Progenitor cell of endocrine pancreas (in vitro differentiated cells): ENCODE measurements around the gene ASCC1. TPM values are rescaled to one million over a fixed set of nuclear protein-coding genes. Genes with fewer than 3 reads are reported as not detected.

ENCODE experiments used
- DNase-seq: peaks from one replicate; pipeline ENCODE4 v3.0.0; 2021; ENCODE audit warnings: low spot score; ENCODE audit not compliant: unreplicated experiment
- H3K27ac Mint-ChIP-seq: 2 replicates; pipeline ENCODE4 v1.8.0; 2021; ENCODE audit warnings: mild to moderate bottlenecking, moderate library complexity, mixed read lengths
- H3K27me3 Mint-ChIP-seq: 2 replicates; pipeline ENCODE4 v1.8.0; 2021; ENCODE audit warnings: mixed read lengths
- H3K36me3 Mint-ChIP-seq: 2 replicates; pipeline ENCODE4 v1.8.0; 2022; ENCODE audit warnings: mixed read lengths; ENCODE audit not compliant: insufficient read depth
- H3K4me1 Mint-ChIP-seq: 2 replicates; pipeline ENCODE4 v1.8.0; 2021; ENCODE audit warnings: low read depth, mixed read lengths
- H3K4me3 Mint-ChIP-seq: 2 replicates; pipeline ENCODE4 v1.8.0; 2021; ENCODE audit warnings: low read depth, mild to moderate bottlenecking, moderate library complexity, mixed read lengths
- H3K9me3 Mint-ChIP-seq: 2 replicates; pipeline ENCODE4 v1.8.0; 2021; ENCODE audit warnings: low read depth, mixed read lengths
- total RNA-seq: library from RNA; stranded (reverse); gene quantifications from 2 replicates; pipeline ENCODE4 v1.2.1, GENCODE V29; 2021
- TF ChIP-seq, protein P1 (sequence below): fragments of 200-600 bp; sonication (generic); IDR thresholded peaks from one replicate; pipeline ENCODE4 v1.5.0; 2021; ENCODE audit warnings: antibody characterized with exemption, mild to moderate bottlenecking; ENCODE audit not compliant: unreplicated experiment

The ASCC1 gene
- total RNA-seq, 1 donor from 2014 or later: 42.2 TPM

DNA sequence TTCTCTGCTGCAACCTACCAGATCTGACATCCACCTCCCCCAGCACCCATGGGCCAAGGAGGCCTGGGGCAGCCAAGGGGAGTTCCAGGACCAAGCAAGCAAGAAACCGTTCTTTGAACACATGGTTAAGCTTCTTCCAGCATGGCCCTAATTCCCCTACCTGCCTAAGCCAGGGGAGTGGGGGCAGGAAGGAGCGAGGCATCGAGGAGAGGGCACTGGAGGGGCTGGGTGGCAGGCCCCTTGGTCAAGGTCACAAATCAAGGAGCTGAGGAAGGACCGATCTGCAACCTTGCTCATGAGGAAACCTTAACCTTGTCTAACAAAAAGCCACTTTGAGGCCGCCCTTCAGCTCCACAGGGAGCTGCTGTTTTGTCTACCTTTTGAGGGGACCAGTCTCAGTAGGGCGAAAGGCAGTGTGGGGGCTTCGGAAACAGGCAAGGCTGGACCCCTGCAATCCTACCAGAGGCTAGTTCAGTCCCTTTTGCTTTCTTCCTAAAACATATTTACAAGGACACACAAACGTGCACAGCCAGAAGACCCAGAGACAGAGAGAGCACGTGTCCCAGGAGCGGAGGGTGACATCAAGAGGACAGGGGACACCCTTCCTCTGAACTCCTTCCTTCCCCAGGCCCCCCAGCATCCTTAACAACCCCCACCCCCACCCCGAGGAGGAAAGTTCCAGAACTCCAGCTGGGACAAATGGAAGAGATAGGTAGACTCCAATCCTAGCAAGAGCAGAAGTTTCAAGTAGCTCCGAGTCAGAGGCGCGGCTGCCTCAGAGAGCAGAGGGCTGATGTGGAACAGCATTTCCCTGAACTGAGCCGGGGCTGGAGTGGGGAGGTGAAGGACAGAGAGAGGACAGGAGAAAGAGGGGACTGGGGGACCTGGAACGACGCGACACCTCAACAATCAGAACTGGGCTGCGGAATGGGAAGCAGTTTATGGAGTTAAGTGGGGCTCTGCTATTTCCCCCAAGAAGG, 155.9 kb downstream of the ASCC1 start:
- H3K4me1 Mint-ChIP-seq: peaks cover 9% of the 10 kb centered on the region
- peak overlapping the region; percentile 37 for H3K27ac Mint-ChIP-seq
- H3K9me3 Mint-ChIP-seq: no peaks in the 10 kb centered on the region
- no peaks in the 10 kb centered on the region for H3K27me3 Mint-ChIP-seq
- H3K36me3 Mint-ChIP-seq: peaks cover 2% of the 10 kb centered on the region
- no peak for DNase-seq
- H3K4me3 Mint-ChIP-seq: no peak overlapping the region
- TF ChIP-seq, protein P1, sequence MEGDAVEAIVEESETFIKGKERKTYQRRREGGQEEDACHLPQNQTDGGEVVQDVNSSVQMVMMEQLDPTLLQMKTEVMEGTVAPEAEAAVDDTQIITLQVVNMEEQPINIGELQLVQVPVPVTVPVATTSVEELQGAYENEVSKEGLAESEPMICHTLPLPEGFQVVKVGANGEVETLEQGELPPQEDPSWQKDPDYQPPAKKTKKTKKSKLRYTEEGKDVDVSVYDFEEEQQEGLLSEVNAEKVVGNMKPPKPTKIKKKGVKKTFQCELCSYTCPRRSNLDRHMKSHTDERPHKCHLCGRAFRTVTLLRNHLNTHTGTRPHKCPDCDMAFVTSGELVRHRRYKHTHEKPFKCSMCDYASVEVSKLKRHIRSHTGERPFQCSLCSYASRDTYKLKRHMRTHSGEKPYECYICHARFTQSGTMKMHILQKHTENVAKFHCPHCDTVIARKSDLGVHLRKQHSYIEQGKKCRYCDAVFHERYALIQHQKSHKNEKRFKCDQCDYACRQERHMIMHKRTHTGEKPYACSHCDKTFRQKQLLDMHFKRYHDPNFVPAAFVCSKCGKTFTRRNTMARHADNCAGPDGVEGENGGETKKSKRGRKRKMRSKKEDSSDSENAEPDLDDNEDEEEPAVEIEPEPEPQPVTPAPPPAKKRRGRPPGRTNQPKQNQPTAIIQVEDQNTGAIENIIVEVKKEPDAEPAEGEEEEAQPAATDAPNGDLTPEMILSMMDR: no peak

DNA sequence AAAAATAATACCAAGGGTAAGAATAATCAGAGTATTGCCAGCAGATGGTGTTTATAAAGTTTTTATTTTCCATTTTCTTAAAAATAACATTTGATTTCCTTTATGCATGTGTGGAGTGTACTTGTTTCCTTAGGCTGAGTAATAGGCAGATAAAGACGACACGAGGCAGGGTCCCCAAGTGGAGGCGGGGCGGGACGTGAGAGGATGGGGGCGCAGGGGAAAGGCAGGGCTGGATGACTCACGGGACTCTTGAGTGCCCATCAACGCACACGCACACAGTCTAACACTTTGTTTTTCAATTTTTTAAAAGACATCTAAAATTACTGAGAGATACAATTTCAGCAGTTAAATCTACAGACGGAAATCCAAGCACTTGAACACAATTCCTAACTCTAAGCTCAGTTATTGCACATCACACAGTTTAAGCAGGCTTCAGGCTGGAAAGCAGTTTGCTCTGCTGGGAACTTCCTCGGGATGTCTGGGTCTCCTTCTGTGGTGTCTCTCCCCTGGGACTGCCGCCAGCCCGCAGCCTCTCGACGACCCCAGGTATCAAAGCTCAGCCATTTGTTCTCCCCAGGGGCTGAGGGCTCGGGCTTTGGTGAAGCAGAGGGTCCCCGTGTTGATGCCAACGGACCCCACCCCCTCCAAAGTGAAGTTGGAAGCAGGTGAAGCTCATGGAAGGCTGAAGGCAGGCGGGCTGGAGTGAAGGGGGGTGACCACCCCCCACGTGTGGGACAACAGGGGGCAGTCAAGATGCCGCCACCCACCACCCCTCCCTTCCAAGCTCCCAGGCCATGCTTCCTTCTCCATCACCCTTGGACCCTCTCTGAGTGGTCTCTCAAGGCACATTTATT, 156.9 kb downstream of the ASCC1 start:
- Mint-ChIP-seq H3K27me3 (no peaks in the 10 kb centered on the region), H3K9me3 (no peaks in the 10 kb centered on the region), H3K4me3 (no peak overlapping the region), H3K4me1 (peaks cover 9% of the 10 kb centered on the region), H3K27ac (no peak overlapping the region), H3K36me3 (no peaks in the 10 kb centered on the region)
- TF ChIP-seq, protein P1: no peak
- no peak for DNase-seq

DNA sequence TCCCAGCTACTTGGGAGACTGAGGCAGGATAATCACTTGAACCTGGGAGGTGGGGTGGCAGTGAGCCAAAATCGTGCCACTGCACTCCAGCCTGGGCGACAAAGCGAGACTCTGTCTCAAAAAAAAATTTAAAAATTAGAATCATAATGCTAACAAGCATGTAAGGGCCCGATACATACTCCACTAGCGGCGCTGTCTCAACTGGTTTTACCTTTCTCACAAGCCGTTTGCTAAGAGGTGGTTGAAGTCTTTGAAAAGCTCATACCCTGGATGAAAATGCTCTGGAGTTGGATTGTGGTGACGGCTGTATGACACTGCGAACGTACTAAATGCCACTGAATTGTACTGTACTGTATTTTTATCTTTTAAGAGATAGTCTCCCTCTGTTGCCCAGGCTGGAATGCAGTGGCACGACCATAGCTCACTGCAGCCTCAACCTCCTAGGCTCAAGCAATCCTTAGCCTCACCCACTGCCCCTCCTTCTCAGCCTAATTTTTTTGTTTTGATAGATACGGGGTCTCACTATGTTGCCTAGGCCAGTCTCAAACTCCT, 157.7 kb downstream of the ASCC1 start:
- Mint-ChIP-seq H3K4me1 (peaks cover 9% of the 10 kb centered on the region), H3K4me3 (no peak overlapping the region), H3K9me3 (no peaks in the 10 kb centered on the region), H3K36me3 (no peaks in the 10 kb centered on the region), H3K27ac (no peak overlapping the region), H3K27me3 (no peaks in the 10 kb centered on the region)
- TF ChIP-seq, protein P1: no peak
- no peak for DNase-seq

DNA sequence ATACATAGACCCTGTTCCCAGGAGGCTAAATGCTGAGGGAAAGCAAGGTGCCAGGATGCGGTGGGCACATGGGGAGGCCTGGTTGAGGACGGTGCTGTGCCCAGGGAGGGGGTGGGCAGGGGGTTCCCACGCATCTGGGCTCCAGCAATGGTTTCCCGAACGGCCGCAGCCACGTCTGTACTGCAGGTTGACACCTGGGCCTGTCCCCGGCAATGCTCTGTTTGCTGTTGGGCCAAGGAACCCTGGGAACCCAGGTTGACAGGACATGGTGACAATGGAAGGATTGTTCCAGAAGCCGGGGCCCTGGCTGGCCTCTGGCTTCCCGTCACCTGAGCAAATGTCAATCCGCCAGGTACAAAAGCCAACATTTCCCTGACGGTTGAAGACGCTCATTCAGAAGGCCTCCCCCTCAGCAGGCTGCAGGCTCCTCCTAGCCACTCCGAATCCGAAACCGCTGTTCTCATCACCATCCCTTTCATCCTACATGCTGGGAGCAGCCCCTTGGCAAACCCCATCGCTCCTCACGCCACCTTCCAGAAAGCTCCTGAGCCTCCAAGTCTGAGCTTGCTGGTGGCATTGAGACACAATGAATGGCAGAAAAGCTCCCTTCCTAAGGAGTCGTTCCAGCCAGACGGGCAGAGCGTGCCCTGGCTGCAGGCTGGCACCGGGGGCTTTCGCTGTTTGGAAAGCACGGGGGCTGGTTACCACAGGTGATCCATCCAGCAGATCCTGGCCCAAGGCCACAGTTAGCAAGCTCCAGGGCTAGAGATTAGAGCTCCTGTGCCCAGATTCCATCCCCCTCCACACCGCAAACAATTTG, 158.9 kb downstream of the ASCC1 start:
- H3K4me1 Mint-ChIP-seq: peaks cover 9% of the 10 kb centered on the region

More for the DNA sequence above, 158.9 kb downstream of the ASCC1 start:
- TF ChIP-seq, protein P1: no peak
- no peaks in the 10 kb centered on the region for H3K27me3 Mint-ChIP-seq
- H3K27ac Mint-ChIP-seq: peak overlapping the region; percentile 62
- H3K36me3 Mint-ChIP-seq: no peaks in the 10 kb centered on the region
- H3K4me3 Mint-ChIP-seq: no peak overlapping the region
- H3K9me3 Mint-ChIP-seq: no peaks in the 10 kb centered on the region
- DNase-seq: no peak
